Transverse colon (tissue), 4 donors: Measurements from ENCODE around the gene SHROOM1. TPM values are rescaled to one million over a fixed set of nuclear protein-coding genes. Genes with fewer than 3 reads are reported as not detected.

ENCODE experiments used
- DNase-seq: peaks from one replicate; pipeline ENCODE4 v3.0.0-alpha.2; 2019
- H3K27ac ChIP-seq, 4 donors: fragments of 200-600 bp; sonication (generic); 2 replicates each; pipeline ENCODE4 v1.5.1; 2016 to 2018; ENCODE audit warnings: inconsistent platforms in 4 of 4
- H3K27me3 ChIP-seq: fragments of 200-600 bp; sonication (generic); 2 replicates; pipeline ENCODE4 v1.5.1; 2017; ENCODE audit warnings: inconsistent platforms
- H3K36me3 ChIP-seq, 4 donors: fragments of 200-600 bp; sonication (generic); 2 replicates each; pipeline ENCODE4 v1.5.1; 2017 to 2019; ENCODE audit warnings: inconsistent platforms in 4 of 4
- H3K4me1 ChIP-seq, 4 donors: fragments of 200-600 bp; sonication (generic); 2 replicates each; pipeline ENCODE4 v1.5.1; 2017 to 2020; ENCODE audit warnings: inconsistent platforms in 4 of 4
- H3K4me3 ChIP-seq, 4 donors: fragments of 200-600 bp; sonication (generic); 1 replicate in 1 of 4; 2 replicates in 3 of 4; pipeline versions ENCODE4 v1.5.1 to v1.6.1; 2017 to 2019; ENCODE audit warnings: inconsistent platforms in 4 of 4
- H3K9me3 ChIP-seq, 2 donors: fragments of 200-600 bp; sonication (generic); 2 replicates each; pipeline ENCODE4 v1.5.1; 2017 to 2019; ENCODE audit warnings: inconsistent platforms in 2 of 2
- CTCF ChIP-seq, 5 experiments: fragments of 200-600 bp in 3 of 5; fragments of 450-650 bp in 2 of 5; sonication (generic) in 3 of 5; IDR thresholded peaks; 1 replicate in 2 of 5; 2 replicates in 3 of 5; pipeline ENCODE4 v1.5.1; 2016 to 2017; ENCODE audit warnings: antibody characterized with exemption in 5 of 5, inconsistent platforms in 3 of 5, mild to moderate bottlenecking in 2 of 5, moderate library complexity in 1 of 5
- EP300 ChIP-seq: sonication (generic); formaldehyde crosslinking; IDR thresholded peaks from one replicate; pipeline ENCODE4 v1.6.1; 2017; ENCODE audit warnings: antibody characterized with exemption, low read depth
- POLR2A ChIP-seq: fragments of 450-650 bp; IDR thresholded peaks from one replicate; pipeline ENCODE4 v1.6.1; 2016; ENCODE audit warnings: antibody characterized with exemption, mild to moderate bottlenecking, moderate library complexity
- POLR2AphosphoS5 ChIP-seq, 3 donors: sonication (generic); formaldehyde crosslinking; IDR thresholded peaks; one replicate each; pipeline ENCODE4 v1.6.1; 2016; ENCODE audit warnings: antibody characterized with exemption in 3 of 3
- WGBS, 2 donors: methylation state at CpG; one replicate each; pipeline ENCODE4 v1.1.5; 2018; ENCODE audit warnings: low coverage in 1 of 2; 5-methylcytosine and 5-hydroxymethylcytosine counted together
- in situ Hi-C, 4 donors: fragments of 200-750 bp; cut with MboI; loops; one replicate each; pipeline versions ENCODE4 v1.15.0 to v1.15.1; 2017; ENCODE audit warnings: low sequenced_read_pairs in 3 of 4, low pct_ligation_motif_present in 1 of 4, low pct_unique_long_range_greater_than_20kb in 1 of 4
- intact Hi-C: fragments of 100-400 bp; cut with DNase I; formaldehyde crosslinking; loops from one replicate; pipeline ENCODE4 v1.15.1; 2023; ENCODE audit warnings: low total_unique reads
- total RNA-seq, 4 donors: library from RNA; depleted of rRNA; stranded (reverse); fragments of >200 nt; gene quantifications; one replicate each; pipeline ENCODE4 v1.1.0, GENCODE V29; 2016

The SHROOM1 gene
- total RNA-seq, 4 donors from 2014 or later = 65.3 to 244 (median 77.3) TPM

GRCh38 chr5:132873930-132874271 lies 43.5 kb upstream of the SHROOM1 start:
- TF ChIP-seq POLR2AphosphoS5 (IDR thresholded peaks at IDR 0.05) = no peak
- Histone ChIP-seq H3K4me3 (no peak overlapping the region), H3K4me1 (peaks cover 0 to 40% (median 7%) of the 10 kb centered on the region in 4 donors), H3K27me3 (no peaks in the 10 kb centered on the region), H3K36me3 (no peaks in the 10 kb centered on the region), H3K9me3 (no peaks in the 10 kb centered on the region), H3K27ac (peak overlapping the region; percentile 7 to 64 (median 39))
- intact Hi-C loops = no loop called here
- no peak for DNase-seq
- in situ Hi-C loops = no loop called here
- WGBS, 2 donors = 97% methylated on average over 3 of the region's 3 CpGs; no CpG with 5 or more reads in 1 of the 2 donors

GRCh38 chr5:132873119-132873929 lies 42.9 kb upstream of the SHROOM1 start, which contains the start of gene LEAP2:
TSS of gene LEAP2 (plus strand) at chr5:132873668. CDS start at chr5:132873695, 27 bp downstream.
- H3K36me3 ChIP-seq = no peaks in the 10 kb centered on the region
- intact Hi-C loops (no loop called here), in situ Hi-C loops (no loop called here)
- WGBS, 2 donors = 43 to 59% methylated on average over 1 to 6 of the region's 6 CpGs
- peaks cover 0 to 38% (median 7%) of the 10 kb centered on the region in 4 donors for H3K4me1 ChIP-seq
- H3K27me3 ChIP-seq = no peaks in the 10 kb centered on the region
- no peak within 1 kb of the TSS for H3K4me3 ChIP-seq
- H3K27ac ChIP-seq = peak within 1 kb of the TSS; percentile 31 to 67 (median 56)
- peak; percentile 9 for DNase-seq
- H3K9me3 ChIP-seq = no peaks in the 10 kb centered on the region
- peak; percentile 49 for TF ChIP-seq POLR2A
- TF ChIP-seq CTCF (IDR thresholded peaks at IDR 0.05) = no peak
- peak in 2 of 3 donors; percentile 59 for TF ChIP-seq POLR2AphosphoS5 (IDR thresholded peaks at IDR 0.05)

- in situ Hi-C loops = no loop called here
- peak overlapping the region in 3 of 4 donors; percentile 31 to 67 (median 66) for H3K27ac ChIP-seq
- 100% methylated on average over 1 of the region's 1 CpG; no CpG with 5 or more reads in 1 of the 2 donors for WGBS, 2 donors
- intact Hi-C loops = no loop called here
- no peaks in the 10 kb centered on the region for H3K9me3 ChIP-seq
- H3K4me1 ChIP-seq = peaks cover 0 to 39% (median 9%) of the 10 kb centered on the region in 4 donors
- TF ChIP-seq POLR2AphosphoS5 (IDR thresholded peaks at IDR 0.05) (no peak), CTCF (IDR thresholded peaks at IDR 0.05) (no peak), POLR2A (no peak), EP300 (no peak)
- H3K36me3 ChIP-seq = no peaks in the 10 kb centered on the region
- DNase-seq = no peak
- H3K27me3 ChIP-seq = no peaks in the 10 kb centered on the region
- H3K4me3 ChIP-seq = no peak overlapping the region
Observed at GRCh38 chr5:132872788-132873118, 42.3 kb upstream of the SHROOM1 start.

GRCh38 chr5:132871459-132872284 lies 41.2 kb upstream of the SHROOM1 start:
- H3K4me1 ChIP-seq = peaks cover 0 to 36% (median 15%) of the 10 kb centered on the region in 4 donors
- no peaks in the 10 kb centered on the region for H3K27me3 ChIP-seq
- 82 to 85% methylated on average over 2 to 5 of the region's 5 CpGs for WGBS, 2 donors
- in situ Hi-C loops (no loop called here), intact Hi-C loops (no loop called here)
- no peaks in the 10 kb centered on the region for H3K9me3 ChIP-seq
- no peak for DNase-seq
- no peak overlapping the region for H3K4me3 ChIP-seq
- peak overlapping the region in 1 of 4 donors; percentile 67 for H3K27ac ChIP-seq
- no peak for TF ChIP-seq POLR2AphosphoS5 (IDR thresholded peaks at IDR 0.05)
- TF ChIP-seq POLR2A = no peak
- no peak for TF ChIP-seq CTCF (IDR thresholded peaks at IDR 0.05)
- no peak for TF ChIP-seq EP300
- no peaks in the 10 kb centered on the region for H3K36me3 ChIP-seq
